HAP-1 (cell line): ENCODE data around the gene ANKRD11.
"Not testable (repeated sequence)": the region's sequence is repeated elsewhere in the genome, so short reads cannot be mapped to it uniquely, and the experiment has no call there.

Experiments
- DNase-seq, 2 experiments: peaks; one replicate each; pipeline ENCODE4 v3.0.0-alpha.2; 2016 to 2020; ENCODE audit warnings: low spot score in 2 of 2
- H3K27me3 ChIP-seq: fragments of 250-450 bp; sonication (Bioruptor Pico); 2 replicates; pipeline ENCODE4 v1.5.1; 2020; ENCODE audit warnings: low read depth, mild to moderate bottlenecking, moderate library complexity
- H3K36me3 ChIP-seq: fragments of 250-450 bp; sonication (Bioruptor Pico); replicated peaks from 2 replicates; pipeline ENCODE4 v1.5.1; 2020; ENCODE audit warnings: mild to moderate bottlenecking
- H3K4me1 ChIP-seq: fragments of 250-450 bp; sonication (Bioruptor Pico); 2 replicates; pipeline ENCODE4 v1.5.1; 2020; ENCODE audit warnings: mild to moderate bottlenecking
- H3K4me3 ChIP-seq: fragments of 250-450 bp; sonication (Bioruptor Pico); 2 replicates; pipeline ENCODE4 v1.5.1; 2020; ENCODE audit warnings: mild to moderate bottlenecking, moderate library complexity
- H3K9me3 ChIP-seq: fragments of 250-450 bp; sonication (Bioruptor Pico); 2 replicates; pipeline ENCODE4 v1.5.1; 2020; ENCODE audit warnings: mild to moderate bottlenecking, moderate library complexity
- in situ Hi-C: fragments of 300-500 bp; cut with MboI; formaldehyde crosslinking; loops from 3 replicates; pipeline ENCODE4 v1.14.3; 2020; ENCODE audit warnings: low sequenced_read_pairs, inconsistent platforms, mixed read lengths

ANKRD11 gene

GRCh38 chr16:89435059-89435458, 55.3 kb downstream of the ANKRD11 start:
- H3K27me3 ChIP-seq, H3K9me3 ChIP-seq, DNase-seq, H3K4me3 ChIP-seq, in situ Hi-C loops, H3K4me1 ChIP-seq, H3K36me3 ChIP-seq: not testable (repeated sequence)

GRCh38 chr16:89434490-89434889, 55.9 kb downstream of the ANKRD11 start:
- in situ Hi-C loops: no loop called here
- no peaks in the 10 kb centered on the region for H3K9me3 ChIP-seq
- H3K4me3 ChIP-seq: no peak overlapping the region
- no peaks in the 10 kb centered on the region; the same call in none of the 2 replicates for H3K36me3 ChIP-seq
- H3K27me3 ChIP-seq: no peaks in the 10 kb centered on the region
- DNase-seq: no peak
- H3K4me1 ChIP-seq: peaks cover 5% of the 10 kb centered on the region

GRCh38 chr16:89433363-89433984, 56.9 kb downstream of the ANKRD11 start:
- H3K36me3 ChIP-seq, DNase-seq, H3K27me3 ChIP-seq, H3K4me3 ChIP-seq, H3K9me3 ChIP-seq, H3K4me1 ChIP-seq, in situ Hi-C loops: not testable (repeated sequence)

- no peaks in the 10 kb centered on the region for H3K4me1 ChIP-seq
- no peak overlapping the region for H3K4me3 ChIP-seq
- peaks cover 7% of the 10 kb centered on the region for H3K36me3 ChIP-seq
- no peak for DNase-seq
- in situ Hi-C loops: no loop called here
- H3K27me3 ChIP-seq: no peaks in the 10 kb centered on the region
- H3K9me3 ChIP-seq: no peaks in the 10 kb centered on the region
These were observed 58.7 kb downstream of the ANKRD11 start for GRCh38 chr16:89431630-89432029.

GRCh38 chr16:89431158-89431584, 59.2 kb downstream of the ANKRD11 start:
- Histone ChIP-seq H3K36me3 (peaks cover 9% of the 10 kb centered on the region), H3K9me3 (no peaks in the 10 kb centered on the region), H3K4me1 (no peaks in the 10 kb centered on the region), H3K27me3 (no peaks in the 10 kb centered on the region), H3K4me3 (no peak overlapping the region)
- DNase-seq: no peak
- in situ Hi-C loops: no loop called here

GRCh38 chr16:89430436-89431157, 59.8 kb downstream of the ANKRD11 start:
- Histone ChIP-seq H3K36me3 (peaks cover 9% of the 10 kb centered on the region), H3K9me3 (no peaks in the 10 kb centered on the region), H3K4me1 (no peaks in the 10 kb centered on the region), H3K4me3 (no peak overlapping the region), H3K27me3 (no peaks in the 10 kb centered on the region)
- no peak for DNase-seq
- in situ Hi-C loops: no loop called here

- not testable (repeated sequence) for H3K4me1 ChIP-seq, H3K27me3 ChIP-seq, DNase-seq
These were observed 61.8 kb downstream of the ANKRD11 start for GRCh38 chr16:89428605-89429004.

GRCh38 chr16:89426736-89427530, 63.4 kb downstream of the ANKRD11 start:
- Histone ChIP-seq H3K36me3 (peaks cover 14% of the 10 kb centered on the region), H3K4me1 (no peaks in the 10 kb centered on the region), H3K9me3 (no peaks in the 10 kb centered on the region)

More at GRCh38 chr16:89428605-89429004, 61.8 kb downstream of the ANKRD11 start:
- in situ Hi-C loops, H3K9me3 ChIP-seq, H3K4me3 ChIP-seq: not testable (repeated sequence)
- peaks cover 14% of the 10 kb centered on the region for H3K36me3 ChIP-seq

GRCh38 chr16:89425523-89425922, 64.8 kb downstream of the ANKRD11 start:
- no peak for DNase-seq
- Histone ChIP-seq H3K4me3 (no peak overlapping the region), H3K36me3 (peaks cover 15% of the 10 kb centered on the region), H3K9me3 (no peaks in the 10 kb centered on the region), H3K27me3 (no peaks in the 10 kb centered on the region), H3K4me1 (no peaks in the 10 kb centered on the region)
- in situ Hi-C loops: no loop called here

More at GRCh38 chr16:89426736-89427530, 63.4 kb downstream of the ANKRD11 start:
- Histone ChIP-seq H3K4me3 (no peak overlapping the region), H3K27me3 (no peaks in the 10 kb centered on the region)
- in situ Hi-C loops: no loop called here
- DNase-seq: no peak

- peaks cover 19% of the 10 kb centered on the region for H3K36me3 ChIP-seq
- H3K27me3 ChIP-seq: no peaks in the 10 kb centered on the region
- H3K4me3 ChIP-seq: no peak overlapping the region
- in situ Hi-C loops: no loop called here
- no peak for DNase-seq
- H3K4me1 ChIP-seq: no peaks in the 10 kb centered on the region; the same call in 1 of the 2 replicates
- H3K9me3 ChIP-seq: no peaks in the 10 kb centered on the region
These were observed 66.6 kb downstream of the ANKRD11 start for GRCh38 chr16:89423681-89424260.

GRCh38 chr16:89422905-89423630, 67.3 kb downstream of the ANKRD11 start:
- Histone ChIP-seq H3K36me3 (peaks cover 23% of the 10 kb centered on the region), H3K27me3 (no peaks in the 10 kb centered on the region), H3K9me3 (no peaks in the 10 kb centered on the region), H3K4me3 (no peak overlapping the region), H3K4me1 (no peaks in the 10 kb centered on the region; the same call in 1 of the 2 replicates)
- DNase-seq: no peak
- in situ Hi-C loops: no loop called here

GRCh38 chr16:89422527-89422904, 67.8 kb downstream of the ANKRD11 start:
- peaks cover 28% of the 10 kb centered on the region for H3K36me3 ChIP-seq
- H3K9me3 ChIP-seq: no peaks in the 10 kb centered on the region
- no peak overlapping the region for H3K4me3 ChIP-seq
- H3K4me1 ChIP-seq: no peaks in the 10 kb centered on the region; the same call in 1 of the 2 replicates
- DNase-seq: no peak
- in situ Hi-C loops: no loop called here
- H3K27me3 ChIP-seq: no peaks in the 10 kb centered on the region

- peaks cover 26% of the 10 kb centered on the region for H3K36me3 ChIP-seq
- DNase-seq, in situ Hi-C loops, H3K27me3 ChIP-seq, H3K9me3 ChIP-seq, H3K4me1 ChIP-seq, H3K4me3 ChIP-seq: not testable (repeated sequence)
These were observed 69.1 kb downstream of the ANKRD11 start for GRCh38 chr16:89421300-89421699.
